Measurements from ENCODE around the gene WDFY4.

The WDFY4 gene

DNA sequence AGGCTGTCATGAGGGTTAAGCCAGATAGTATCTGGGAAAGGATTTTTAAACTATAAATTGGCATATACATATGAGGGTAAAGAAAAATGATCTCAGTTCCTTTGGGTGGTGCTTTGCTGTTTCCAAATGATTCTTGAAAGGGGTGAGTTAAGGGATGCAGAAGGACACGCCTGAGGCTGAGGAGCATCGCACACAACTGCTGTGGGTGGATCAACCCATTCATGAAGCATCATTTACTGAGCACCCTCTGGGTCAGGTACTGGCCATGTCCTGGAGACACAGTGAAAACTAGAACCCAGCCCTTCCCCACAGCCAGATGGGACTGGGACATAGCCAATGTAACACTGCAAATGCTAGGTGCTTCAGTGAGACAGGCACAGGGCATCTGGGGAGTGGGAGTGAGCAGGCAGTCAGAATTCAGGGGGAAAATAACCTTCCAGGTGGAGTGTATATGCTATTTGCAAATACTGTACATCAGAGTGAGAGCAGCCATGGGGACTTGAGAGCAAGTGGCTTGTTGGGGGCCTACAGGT lies 112.1 kb downstream of the WDFY4 start:
- DNase-seq = no peak

DNA sequence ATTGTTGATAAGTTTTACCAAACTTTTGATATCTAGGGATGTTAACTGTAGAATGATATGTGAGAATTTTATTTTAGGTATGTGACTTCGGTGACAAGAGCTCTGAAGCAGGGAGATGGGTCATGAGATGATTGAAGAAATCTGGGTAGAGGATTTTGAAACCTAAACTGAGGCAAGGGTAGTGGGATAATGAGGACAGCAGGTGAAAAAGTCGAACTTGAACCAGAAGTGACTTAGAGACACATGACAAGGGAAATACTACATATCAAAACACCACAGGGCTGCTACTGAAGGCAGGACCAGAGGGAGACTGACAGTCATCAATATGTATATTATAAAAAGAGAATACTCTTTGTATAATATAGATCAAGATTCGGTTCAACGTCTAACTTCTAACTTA lies 113.2 kb downstream of the WDFY4 start:
- no peak for DNase-seq

DNA sequence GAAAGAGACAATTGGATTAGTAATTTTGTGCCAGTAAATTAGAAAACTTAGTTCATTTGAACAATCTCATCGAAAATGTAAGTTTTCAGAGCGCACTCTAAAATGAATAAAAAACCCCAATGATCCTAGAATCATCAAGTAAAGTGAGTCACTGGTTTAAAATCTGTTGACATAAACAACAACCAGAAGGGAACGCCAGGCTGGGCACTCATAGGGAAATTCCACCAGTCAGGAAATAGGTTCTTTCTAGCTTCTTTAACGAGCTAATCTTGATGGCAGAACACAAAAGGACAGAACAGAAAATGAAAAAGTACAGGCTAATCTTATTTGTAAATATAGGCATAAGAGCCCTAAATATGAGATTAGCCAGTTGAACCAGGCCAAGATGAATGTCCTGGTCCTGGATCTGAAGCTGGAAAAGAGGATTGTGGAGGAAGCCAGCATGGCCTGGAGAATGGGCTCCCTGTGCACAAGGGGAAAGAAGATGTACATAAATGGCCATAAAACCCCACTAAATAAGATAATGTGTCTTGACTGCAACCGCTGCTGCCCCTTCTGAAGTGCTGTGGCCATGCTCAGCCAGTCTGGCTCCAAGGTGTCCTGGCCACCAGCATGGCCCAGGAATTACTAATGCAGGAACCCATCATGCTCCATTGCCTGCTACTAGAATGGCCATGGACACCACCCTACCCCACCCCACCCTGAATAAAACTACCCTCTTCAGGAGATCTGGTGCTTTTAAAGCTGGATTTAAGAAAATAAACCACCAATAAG lies 114.0 kb downstream of the WDFY4 start:
- DNase-seq = no peak

DNA sequence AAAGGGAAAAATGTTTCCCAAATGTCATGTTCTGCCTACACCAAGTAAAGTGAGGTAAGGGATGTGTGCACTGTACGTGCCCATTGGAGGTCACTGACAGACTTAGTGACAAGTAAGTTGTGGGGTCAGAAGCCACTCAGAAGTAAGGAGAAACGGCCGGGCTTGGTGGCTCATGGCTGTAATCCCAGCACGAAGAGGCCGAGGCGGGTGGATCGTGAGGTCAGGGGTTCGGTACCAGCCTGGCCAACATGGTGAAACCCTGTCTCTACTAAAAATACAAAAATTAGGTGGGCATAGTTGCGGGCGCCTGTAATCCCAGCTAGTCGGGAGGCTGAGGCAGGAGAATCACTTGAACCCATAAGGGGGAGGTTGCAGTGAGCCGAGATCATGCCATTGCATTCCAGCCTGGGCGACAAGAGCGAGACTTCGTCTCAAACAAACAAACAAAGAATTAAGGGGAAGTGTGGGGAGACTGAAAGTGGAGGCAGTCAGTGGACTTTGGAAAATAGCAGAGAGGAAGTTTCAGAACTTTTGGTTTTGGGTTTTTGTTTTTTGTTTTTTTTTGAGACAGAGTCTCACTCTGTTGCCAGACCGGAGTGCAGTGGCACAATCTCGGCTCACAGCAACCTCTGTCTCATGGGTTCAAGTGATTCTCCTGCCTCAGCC lies 114.8 kb downstream of the WDFY4 start:
- no peak for DNase-seq

DNA sequence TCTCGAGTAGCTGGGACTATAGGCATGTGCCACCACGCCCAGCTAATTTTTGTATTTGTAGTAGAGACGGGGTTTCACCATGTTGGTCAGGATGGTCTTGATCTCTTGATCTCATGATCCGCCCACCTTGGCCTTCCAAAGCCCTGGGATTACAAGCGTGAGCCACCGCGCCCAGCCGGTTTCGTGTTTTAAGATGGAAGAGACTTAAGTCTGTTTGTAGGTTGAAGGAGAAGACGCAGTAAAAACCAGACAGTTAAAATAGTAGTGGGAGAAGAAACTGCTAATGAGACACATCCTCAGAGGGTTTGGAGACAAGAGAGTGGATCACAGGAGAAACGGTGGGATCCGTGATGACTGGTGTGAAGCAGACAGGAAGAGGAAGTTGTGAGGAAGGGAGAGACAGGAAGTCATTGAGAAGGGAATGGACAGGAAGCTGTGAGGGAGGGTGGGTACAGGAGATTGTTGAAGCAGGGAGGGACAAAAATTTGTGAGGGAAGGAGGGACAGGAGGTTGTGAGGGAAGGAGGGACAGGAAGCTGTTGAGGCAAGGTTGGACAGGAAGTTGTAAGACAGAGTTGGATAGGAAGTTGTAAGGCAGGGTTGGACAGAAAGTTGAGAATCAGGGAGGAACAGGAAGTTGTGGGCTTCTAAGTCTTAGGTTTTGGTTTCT lies 115.5 kb downstream of the WDFY4 start:
- no peak for DNase-seq

DNA sequence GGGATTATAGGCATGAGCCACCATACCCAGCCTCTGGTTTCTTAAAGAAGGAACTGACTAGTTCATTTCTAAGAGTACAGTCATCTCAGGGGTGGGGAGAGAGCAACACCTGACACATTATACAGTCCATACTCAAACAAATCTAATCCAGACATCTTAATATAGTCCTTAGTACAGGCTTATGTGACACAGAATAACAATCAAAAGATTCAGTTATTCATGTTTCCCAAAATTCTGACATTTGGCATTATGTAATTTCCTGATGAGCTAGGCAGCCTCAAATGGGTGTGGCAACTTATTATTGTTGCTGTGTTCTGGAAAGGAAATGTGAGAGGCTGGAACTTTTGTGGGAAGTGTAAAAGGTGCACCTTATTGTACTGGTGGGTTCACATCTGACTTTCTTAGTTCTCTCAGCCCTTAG lies 116.3 kb downstream of the WDFY4 start:
- DNase-seq = no peak

DNA sequence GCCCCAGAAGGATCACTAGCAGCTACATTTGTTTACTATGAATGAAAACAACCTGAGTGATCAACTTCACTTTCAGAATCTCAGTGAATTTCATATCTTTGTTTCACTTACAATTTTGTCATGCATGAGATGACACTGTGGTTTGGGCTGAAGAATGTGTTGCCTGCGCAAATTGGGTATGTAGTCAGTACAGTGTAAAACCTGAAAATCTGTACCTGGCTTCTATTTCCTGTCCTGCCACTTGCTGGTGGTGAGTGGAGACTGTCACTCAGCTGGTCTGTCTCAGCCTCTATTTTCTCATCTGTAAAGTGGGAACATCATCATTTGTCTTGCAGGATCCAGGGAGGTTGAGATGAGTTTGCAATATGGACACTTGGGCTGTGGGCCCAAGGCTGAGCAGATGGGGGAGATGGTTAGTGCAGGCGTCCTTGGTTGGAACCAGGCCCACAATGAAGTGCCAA lies 118.0 kb downstream of the WDFY4 start:
- no peak for DNase-seq

DNA sequence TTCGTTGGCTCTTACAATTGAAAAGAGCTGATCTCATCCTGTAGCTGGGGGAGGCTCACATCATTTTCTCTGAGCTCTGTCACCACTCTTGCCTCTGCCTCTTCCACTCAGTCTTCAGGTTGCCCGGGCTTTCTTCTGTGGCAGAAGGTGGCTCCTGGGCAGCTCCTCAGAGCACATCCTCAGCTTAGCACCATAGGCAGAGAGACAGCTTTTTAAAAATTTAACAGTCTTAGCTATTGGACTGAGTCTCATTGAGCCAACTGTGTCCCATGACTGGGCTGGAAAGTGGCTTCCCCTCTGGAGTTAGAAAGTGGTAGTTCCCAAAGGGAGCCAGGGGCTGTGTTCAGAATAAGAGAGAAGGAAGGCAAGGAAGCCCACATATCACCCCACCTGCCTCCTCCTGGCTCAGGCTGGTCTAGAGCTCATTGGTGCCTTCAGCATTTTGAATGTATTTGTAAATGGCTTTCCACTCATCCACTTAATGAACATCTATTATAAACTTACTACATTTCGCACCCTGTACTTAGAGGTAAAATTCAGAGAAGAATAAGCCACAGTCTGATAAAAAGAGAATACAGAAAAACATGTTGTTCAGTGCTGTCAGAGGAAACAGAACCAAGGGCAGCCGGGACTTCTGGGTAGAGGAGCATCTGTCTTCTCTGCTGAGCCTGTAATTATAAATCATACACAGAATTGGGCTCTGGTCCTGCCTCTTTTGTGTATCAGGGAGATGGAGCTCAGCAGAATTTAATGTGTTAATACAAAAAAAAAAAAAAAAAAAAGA lies 119.3 kb downstream of the WDFY4 start:
- DNase-seq = peak; percentile 33

DNA sequence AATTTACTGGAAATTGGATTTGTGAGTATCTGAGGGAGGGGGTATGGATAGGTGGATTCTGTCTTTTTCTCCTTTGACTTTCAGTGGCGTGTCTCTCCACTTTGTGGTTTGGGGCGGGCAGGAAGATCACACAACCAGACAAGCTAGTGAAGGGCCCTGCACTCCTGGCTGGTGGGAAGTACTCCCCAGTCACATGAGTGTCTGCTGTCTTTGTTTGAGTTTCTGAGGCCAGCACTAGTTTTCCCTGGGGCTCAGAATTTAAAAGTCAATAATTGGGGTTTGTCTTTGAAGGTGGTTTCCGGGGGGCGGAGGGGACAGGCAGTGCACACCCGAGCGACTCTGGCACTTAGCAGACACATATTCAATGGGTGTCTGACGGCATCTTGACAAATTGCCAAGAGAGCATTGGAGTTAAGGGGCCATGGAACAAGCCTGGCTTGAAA lies 120.1 kb downstream of the WDFY4 start:
- peak; percentile 71 for DNase-seq

DNA sequence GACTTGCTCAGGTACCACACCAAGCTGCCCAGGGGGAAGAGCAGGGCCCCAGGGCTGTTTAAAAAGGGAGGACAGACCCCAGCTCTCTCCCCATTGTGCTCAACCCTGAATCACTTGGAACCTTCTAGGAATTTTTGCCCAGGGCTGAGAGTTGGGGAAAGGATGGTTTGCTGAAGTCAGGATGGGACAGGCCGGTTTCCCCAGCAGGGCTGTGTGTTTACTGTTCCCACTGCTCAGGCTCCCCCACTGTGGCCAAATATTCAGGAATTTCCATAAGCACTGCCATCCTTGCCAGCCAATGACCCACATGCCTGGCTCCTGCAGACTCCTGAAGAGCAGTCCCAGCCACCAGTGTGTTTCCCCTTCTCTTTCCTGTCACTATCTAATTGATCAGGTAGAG lies 120.7 kb downstream of the WDFY4 start:
- DNase-seq = no peak

DNA sequence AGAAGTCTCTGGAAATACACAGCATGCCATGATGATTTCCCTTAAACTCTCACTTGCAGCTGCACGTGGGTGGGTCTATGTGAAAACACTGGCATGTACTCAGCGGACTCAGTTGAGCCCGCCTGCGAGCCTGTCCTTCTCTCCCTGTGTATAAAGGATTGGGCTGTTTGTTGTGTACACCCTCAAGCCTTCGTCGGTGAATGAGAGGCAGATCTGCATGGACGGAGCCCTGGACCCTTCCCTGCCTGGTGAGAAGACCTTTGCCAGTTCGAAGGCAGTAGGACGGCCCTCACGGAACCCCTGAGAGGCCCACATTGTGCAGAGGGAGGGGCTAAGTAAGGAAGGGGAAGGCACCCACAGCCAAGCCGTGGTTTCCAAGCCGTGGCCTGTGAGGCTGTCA lies 121.2 kb downstream of the WDFY4 start:
- DNase-seq = peak; percentile 17

DNA sequence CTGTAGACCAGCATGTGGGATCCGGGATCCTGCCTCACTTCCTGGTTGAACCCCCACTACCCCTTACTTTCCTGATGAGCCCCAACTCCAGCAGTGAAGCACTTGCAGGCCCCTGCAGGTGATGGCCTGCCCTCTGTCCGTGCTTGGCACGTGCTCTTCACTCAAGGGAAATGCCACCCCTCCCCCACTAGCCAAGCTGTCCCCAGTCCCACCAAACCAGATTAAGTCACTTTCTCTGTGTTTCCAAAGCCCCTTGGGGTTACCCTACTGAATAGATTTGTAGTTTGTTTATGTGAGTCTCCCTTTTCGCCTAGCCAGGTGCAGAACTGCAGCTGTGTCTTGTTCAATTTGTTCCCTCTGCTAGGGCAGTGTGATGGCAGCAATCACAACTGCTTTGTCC lies 121.7 kb downstream of the WDFY4 start:
- DNase-seq = peak; percentile 15

DNA sequence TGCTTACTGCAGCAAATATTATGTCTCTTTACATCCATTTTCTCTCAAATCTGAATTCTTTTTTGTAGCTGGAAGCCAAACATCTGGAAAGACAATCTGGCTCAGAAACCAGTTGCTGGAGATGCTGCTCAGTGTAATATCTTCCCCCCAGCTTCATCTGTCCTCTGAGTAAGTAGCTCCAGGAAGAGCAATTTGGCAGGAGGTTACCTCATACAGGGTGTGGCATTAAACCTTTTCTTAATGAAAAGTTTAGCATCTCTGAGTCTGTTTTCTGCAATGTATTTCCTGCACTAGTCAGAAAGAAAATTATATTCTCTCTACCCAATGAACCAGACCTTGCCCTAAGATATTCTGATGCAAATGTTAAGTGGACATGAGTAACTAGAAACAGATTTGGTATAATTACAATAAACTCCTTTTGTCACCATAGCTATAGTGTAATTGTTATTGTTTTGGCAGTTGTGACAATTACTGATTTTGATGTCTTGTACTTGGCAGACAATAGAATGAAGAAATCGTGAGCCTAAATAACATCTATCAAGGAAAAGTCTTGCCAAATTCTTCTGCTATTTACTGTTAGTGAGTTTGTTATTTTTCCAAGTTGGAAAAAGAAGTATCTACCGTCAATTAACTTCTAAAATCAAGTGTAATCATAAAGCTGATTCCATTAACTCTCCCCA lies 123.3 kb downstream of the WDFY4 start:
- DNase-seq = peak; percentile 25

DNA sequence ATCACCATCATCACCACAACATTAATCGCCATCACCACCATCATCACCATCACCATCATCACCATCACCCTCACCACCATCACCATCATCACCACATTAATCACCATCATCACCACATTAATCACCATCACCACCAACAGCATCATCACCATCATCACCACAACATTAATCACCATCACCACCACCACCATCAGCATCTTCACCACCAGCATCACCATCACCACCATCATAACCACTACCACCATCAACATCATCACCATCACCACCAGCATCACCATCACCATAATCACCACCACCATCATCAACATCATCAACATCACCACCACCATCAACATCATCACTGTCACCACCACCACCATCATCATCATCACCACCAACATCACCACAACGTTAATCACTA lies 124.6 kb downstream of the WDFY4 start:
- DNase-seq = no peak

DNA sequence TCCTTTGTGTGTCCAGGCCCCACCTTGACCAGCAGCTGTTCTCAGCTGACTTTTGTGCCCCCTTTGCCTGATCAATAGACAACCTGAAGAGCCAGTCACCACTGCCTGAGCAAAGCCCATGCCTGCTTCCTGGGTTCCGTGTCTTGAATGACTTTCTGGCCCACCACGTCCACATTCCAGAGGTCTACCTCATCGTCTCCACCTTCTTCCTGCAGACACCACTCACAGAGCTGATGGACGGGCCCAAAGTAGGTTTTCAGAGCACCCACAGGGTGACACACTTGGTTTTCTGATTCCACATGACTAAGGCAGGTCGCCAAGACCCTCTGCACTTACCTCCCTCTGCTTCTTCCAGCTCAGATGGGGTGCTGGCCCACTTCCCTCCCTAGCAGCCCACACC lies 126.8 kb downstream of the WDFY4 start:
- no peak for DNase-seq

DNA sequence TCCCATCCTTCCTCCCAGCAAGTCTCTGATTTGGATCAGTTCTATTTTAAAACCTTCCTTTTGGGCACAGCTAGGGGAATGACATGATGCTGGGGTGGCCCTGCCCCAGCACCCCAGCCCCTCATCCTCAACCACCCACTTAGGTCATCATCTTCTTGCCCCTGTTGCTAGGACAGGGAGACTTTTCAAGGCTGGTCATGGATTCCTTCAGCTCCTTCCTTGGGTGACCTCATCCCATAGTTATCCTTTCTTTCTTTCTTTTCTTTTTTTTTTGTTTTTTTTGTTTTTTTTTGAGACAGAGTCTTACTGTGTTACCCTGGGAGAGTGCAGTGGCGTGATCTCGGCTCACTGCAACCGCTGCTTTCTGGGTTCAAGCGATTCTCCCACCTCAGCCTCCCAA lies 127.2 kb downstream of the WDFY4 start:
- DNase-seq = no peak

DNA sequence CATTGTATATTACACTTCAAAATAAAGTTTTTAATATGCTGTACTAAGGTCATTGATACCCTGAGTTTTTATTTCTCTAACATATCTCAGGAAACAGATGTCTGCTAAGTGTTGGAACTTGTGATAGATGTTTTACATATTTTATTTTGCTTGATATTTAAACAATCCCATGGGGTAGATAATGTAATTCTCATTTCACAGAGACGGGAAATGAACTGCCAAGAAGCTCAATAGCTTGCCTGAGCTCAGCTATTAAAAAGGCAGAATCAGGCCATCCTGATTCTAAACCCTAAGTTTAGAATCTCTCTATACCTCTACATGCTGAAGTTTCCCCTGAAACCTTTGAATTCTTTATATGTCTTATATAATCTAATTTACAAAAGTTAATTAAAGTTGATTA lies 128.6 kb downstream of the WDFY4 start:
- peak; percentile 18 for DNase-seq

DNA sequence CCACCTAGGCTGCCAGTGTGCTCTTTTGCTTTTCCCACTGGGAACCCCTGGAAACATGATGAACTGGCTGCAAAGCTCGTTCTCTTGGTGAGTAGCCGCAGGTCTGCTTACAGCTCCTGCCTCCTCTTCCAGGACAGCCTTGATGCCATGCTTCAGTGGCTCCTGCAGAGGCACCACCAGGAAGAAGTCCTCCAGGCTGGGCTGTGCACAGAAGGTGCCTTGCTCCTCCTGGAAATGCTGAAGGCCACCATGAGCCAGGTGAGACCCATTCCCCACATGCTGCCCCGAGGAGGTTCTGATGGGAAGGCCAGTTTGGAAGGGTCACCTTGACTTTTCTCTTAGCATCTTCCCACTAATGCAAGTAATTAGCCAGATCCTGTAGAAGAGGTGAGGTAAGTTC lies 129.2 kb downstream of the WDFY4 start:
- DNase-seq = no peak

DNA sequence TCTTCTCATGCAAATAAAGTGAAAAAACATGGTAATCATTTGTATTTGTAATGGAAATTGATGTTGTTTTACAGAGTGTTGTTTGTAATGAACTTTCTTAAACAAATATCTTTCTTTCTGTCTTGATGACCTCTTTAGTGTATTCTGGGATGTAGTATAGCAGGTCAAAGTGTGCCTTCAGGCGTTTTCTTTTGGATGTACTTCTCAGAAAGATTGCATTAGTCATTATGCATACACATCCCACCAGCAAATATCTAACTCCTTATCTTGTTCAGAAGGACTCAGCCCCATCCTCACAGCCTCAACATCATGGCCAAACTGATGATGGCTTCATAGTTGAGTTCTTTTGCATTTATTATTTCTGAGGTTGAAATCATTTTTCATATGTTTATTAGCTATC lies 130.3 kb downstream of the WDFY4 start:
- DNase-seq = no peak

DNA sequence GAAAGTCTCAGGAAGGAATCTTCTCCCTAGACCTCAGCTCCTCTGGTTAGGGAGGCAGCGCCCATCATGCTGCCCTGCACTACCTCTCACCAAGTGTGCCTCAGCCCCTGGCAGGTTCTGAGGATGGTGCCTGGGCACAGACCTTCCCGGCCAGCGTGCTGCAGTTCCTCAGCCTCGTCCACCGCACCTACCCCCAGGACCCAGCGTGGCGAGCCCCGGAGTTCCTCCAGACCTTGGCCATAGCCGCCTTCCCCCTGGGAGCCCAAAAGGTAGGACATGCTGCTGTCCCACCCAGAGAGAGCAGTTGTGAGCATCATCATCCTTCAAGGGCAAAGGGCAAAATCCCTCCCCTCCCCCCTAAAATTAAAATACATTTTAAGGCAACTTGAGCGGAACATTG lies 132.5 kb downstream of the WDFY4 start:
- no peak for DNase-seq

DNA sequence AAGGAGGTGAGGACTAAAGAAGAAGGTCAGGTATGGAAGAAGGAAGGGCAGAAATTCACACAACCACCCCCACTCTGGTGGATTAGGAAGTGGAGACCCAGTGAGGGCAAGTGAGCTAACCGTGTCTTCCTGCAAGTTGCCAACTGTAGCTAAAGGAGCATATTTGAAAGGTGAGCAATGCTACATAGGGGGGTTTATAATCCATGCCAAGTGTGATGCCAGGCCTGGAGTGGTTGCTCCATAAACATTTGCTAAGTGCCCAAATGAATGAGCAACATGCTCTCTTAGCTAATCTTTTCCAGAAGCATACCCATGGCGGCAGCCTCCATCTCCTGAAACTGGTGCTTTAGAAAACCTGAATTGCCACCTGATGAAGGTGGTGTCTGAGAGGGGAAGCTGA lies 133.4 kb downstream of the WDFY4 start:
- no peak for DNase-seq

DNA sequence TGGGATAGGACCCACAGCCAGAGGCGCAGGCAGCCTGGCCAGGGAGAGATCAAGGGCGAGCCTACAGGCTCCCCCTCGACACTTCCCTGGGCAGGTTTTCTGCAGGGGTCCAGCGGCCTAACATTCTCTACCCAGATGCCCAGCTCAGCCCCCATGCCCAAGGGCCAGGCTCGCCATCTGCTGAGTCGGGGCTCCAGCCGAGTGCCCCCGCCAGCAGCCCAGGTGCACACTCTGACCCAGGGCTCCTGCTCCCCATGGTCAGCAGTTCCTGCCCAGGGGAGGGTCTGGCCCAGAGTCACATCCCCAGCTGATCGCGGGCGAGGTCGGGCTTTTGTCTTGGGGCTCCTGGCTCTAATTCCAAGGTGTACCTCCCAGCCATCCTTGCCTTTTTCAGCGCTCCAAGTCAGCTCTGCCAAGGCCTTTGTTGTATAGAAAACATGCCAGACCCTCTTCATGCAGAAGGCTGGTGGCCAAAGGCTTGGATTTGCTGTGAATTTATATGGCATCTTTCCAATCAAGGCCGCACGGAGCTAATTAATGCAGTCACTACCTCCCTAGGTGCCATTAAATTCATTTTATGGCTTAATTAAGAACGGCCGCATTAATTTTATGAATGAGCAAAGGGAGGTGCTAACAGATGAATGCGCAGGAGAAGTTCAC lies 134.3 kb downstream of the WDFY4 start:
- DNase-seq = no peak
